B cell (primary cell): Measurements from ENCODE around the gene ELMO3. TPM values are rescaled to one million over a fixed set of nuclear protein-coding genes. Genes with fewer than 3 reads are reported as not detected.

Experiments used
- ATAC-seq: fragments of 200-7000 bp; cut with Tn5 transposase; one replicate; pipeline ENCODE4 v1.10.0; 2021; ENCODE audit warnings: low read depth, mild to moderate bottlenecking, moderate number of reproducible peaks, moderate library complexity
- CTCF ChIA-PET: fragments of 350-600 bp; sonication (Branson Sonifier 250); formaldehyde crosslinking; loops from one replicate; lab custom pipeline; 2021; ENCODE audit warnings: antibody characterized with exemption, inconsistent platforms; lab: Charles Lee
- POLR2A ChIA-PET: fragments of 350-600 bp; sonication (Branson Sonifier 250); formaldehyde crosslinking; loops from one replicate; lab custom pipeline; 2021; ENCODE audit warnings: antibody characterized with exemption; lab: Charles Lee
- DNase-seq: peaks from one replicate; pipeline ENCODE4 v3.0.0; 2013
- H2AFZ ChIP-seq: 2 replicates; pipeline ENCODE4 v1.6.1; 2012; ENCODE audit warnings: mild to moderate bottlenecking, low read depth, low read length; ENCODE audit not compliant: insufficient read depth, poor library complexity, severe bottlenecking
- H3K27ac ChIP-seq, 2 donors: 1 replicate in 1 of 2; 2 replicates in 1 of 2; pipeline ENCODE4 v1.5.1; 2012 to 2013; ENCODE audit warnings: low read length in 2 of 2, mild to moderate bottlenecking in 2 of 2, moderate library complexity in 1 of 2
- H3K27me3 ChIP-seq, 4 experiments: fragments of 200-600 bp in 1 of 4; sonication (generic) in 1 of 4; replicated peaks in 1 of 4; 1 replicate in 2 of 4; 2 replicates in 2 of 4; pipeline versions ENCODE4 v1.6.1 to v1.7.0; 2013 to 2016; ENCODE audit warnings: low read length in 3 of 4, mild to moderate bottlenecking in 2 of 4, mixed read lengths in 1 of 4, moderate library complexity in 1 of 4; ENCODE audit not compliant: insufficient read depth in 4 of 4, control insufficient read depth in 3 of 4; ENCODE audit errors: control extremely low read depth in 1 of 4
- H3K36me3 ChIP-seq, 2 experiments: replicated peaks in 1 of 2; 1 replicate in 1 of 2; 2 replicates in 1 of 2; pipeline versions ENCODE4 v1.6.1 to v1.7.1; 2013; ENCODE audit warnings: low read length in 1 of 2; ENCODE audit not compliant: insufficient read depth in 2 of 2, control insufficient read depth in 1 of 2; ENCODE audit errors: control extremely low read depth in 1 of 2, extremely low read depth in 1 of 2
- H3K4me1 ChIP-seq, 2 donors: fragments of 200-600 bp in 1 of 2; sonication (generic) in 1 of 2; 1 replicate in 1 of 2; 2 replicates in 1 of 2; pipeline versions ENCODE4 v1.5.1 to v1.6.1; 2013 to 2017; ENCODE audit warnings: low read length in 2 of 2; ENCODE audit not compliant: control insufficient read depth in 2 of 2, insufficient read depth in 2 of 2
- H3K4me2 ChIP-seq: replicated peaks from 2 replicates; pipeline ENCODE3; 2012; ENCODE audit warnings: mild to moderate bottlenecking, low read depth, low read length; ENCODE audit not compliant: poor library complexity, severe bottlenecking
- H3K4me3 ChIP-seq, 5 experiments: fragments of 200-600 bp in 1 of 5; sonication (generic) in 1 of 5; 1 replicate in 3 of 5; 2 replicates in 2 of 5; pipeline versions ENCODE4 v1.5.1 to v1.7.0; 2011 to 2016; ENCODE audit warnings: low read length in 4 of 5, mild to moderate bottlenecking in 4 of 5, low read depth in 2 of 5, control low read depth in 1 of 5, moderate library complexity in 1 of 5; ENCODE audit not compliant: insufficient read depth in 1 of 5; ENCODE audit errors: control extremely low read depth in 1 of 5, extremely low read depth in 1 of 5
- H3K79me2 ChIP-seq: fragments of 200-600 bp; sonication (generic); one replicate; pipeline ENCODE4 v1.6.0; 2016; ENCODE audit warnings: low read length; ENCODE audit not compliant: control insufficient read depth, insufficient read depth
- H3K9ac ChIP-seq: fragments of 200-600 bp; sonication (generic); 2 replicates; pipeline ENCODE4 v1.6.1; 2017; ENCODE audit warnings: mild to moderate bottlenecking, low read length, moderate library complexity
- H3K9me3 ChIP-seq, 3 donors: one replicate each; pipeline versions ENCODE4 v1.6.1 to v1.7.1; 2013; ENCODE audit warnings: low read length in 2 of 3; ENCODE audit not compliant: control insufficient read depth in 2 of 3, insufficient read depth in 1 of 3; ENCODE audit errors: control extremely low read depth in 1 of 3
- H4K20me1 ChIP-seq: 2 replicates; pipeline ENCODE4 v1.6.0; 2012; ENCODE audit warnings: mild to moderate bottlenecking, low read length; ENCODE audit not compliant: insufficient read depth, control insufficient read depth, poor library complexity, severe bottlenecking
- H3K27ac Mint-ChIP-seq: one replicate; pipeline ENCODE4 v1.8.0; 2021; ENCODE audit warnings: mixed read lengths
- H3K27me3 Mint-ChIP-seq: one replicate; pipeline ENCODE4 v1.8.0; 2021; ENCODE audit warnings: mixed read lengths
- H3K4me1 Mint-ChIP-seq: one replicate; pipeline ENCODE4 v1.8.0; 2021; ENCODE audit warnings: mixed read lengths
- H3K4me3 Mint-ChIP-seq: one replicate; pipeline ENCODE4 v1.8.0; 2021; ENCODE audit warnings: mixed read lengths
- H3K9me3 Mint-ChIP-seq: one replicate; pipeline ENCODE4 v1.8.0; 2022; ENCODE audit warnings: mixed read lengths; ENCODE audit not compliant: insufficient read depth
- CTCF ChIP-seq: fragments of 200-600 bp; IDR thresholded peaks from one replicate; pipeline ENCODE4 v1.8.0; 2022; ENCODE audit warnings: antibody characterized with exemption, mild to moderate bottlenecking
- EZH2 ChIP-seq: IDR thresholded peaks from 2 replicates; pipeline ENCODE4 v1.6.1; 2012; ENCODE audit warnings: borderline replicate concordance, low read depth, mild to moderate bottlenecking, moderate library complexity, low read length; ENCODE audit not compliant: insufficient read depth, poor library complexity, severe bottlenecking
- WGBS: methylation state at CpG from one replicate; pipeline ENCODE4 v1.1.5; 2013; ENCODE audit warnings: missing lambda C conversion rate; ENCODE audit not compliant: insufficient coverage; 5-methylcytosine and 5-hydroxymethylcytosine counted together
- intact Hi-C: fragments of 100-400 bp; cut with micrococcal nuclease; formaldehyde crosslinking; loops from one replicate; pipeline ENCODE4 v1.10.0; 2022
- polyA plus RNA-seq: library from polyadenylated mRNA; depleted of rRNA; stranded (reverse); fragments of >200 nt; gene quantifications from 2 replicates; pipeline ENCODE4 v1.2.3, GENCODE V29; 2012
- total RNA-seq, 2 donors: library from RNA; stranded (reverse); fragments of 120-200 nt in 1 of 2; gene quantifications; 1 replicate in 1 of 2; 2 replicates in 1 of 2; pipeline versions ENCODE4 v1.2.3 to v1.2.4, GENCODE V29; 2013 to 2022

Gene ELMO3
- total and polyA plus RNA-seq, 2 donors (not counting 1 experiment from before 2014, with no cell fraction given): 9.1 to 9.6 TPM

- H3K27ac Mint-ChIP-seq: peak overlapping the region; percentile 97
- H3K9me3 Mint-ChIP-seq: no peaks in the 10 kb centered on the region
- peak overlapping the region; percentile 97 to 99 for H3K27ac ChIP-seq
- H3K27me3 ChIP-seq: peaks cover 0 to 33% (median 15%) of the 10 kb centered on the region in 4 experiments
- DNase-seq (peak; percentile 15), ATAC-seq (no peak)
- peaks cover 16% of the 10 kb centered on the region for H3K27me3 Mint-ChIP-seq
- H3K4me3 ChIP-seq: peak overlapping the region in 1 of 5 experiments; percentile 96
- H4K20me1 ChIP-seq: peaks cover 58% of the 10 kb centered on the region
- H3K4me1 Mint-ChIP-seq: peaks cover 55% of the 10 kb centered on the region
- no peak overlapping the region for H3K9ac ChIP-seq
- H3K36me3 ChIP-seq: no peaks in the 10 kb centered on the region
- intact Hi-C loops: no loop called here
- H2AFZ ChIP-seq: no peak overlapping the region
- CTCF ChIA-PET: interaction anchor here (0.9 to 2.3 kb wide), 11 partner anchors 9 to 202 kb away, joined by 3 to 15 read pairs (median 6); partner anchors contain the start of gene NOL3
- peaks cover 43 to 63% of the 10 kb centered on the region in 2 donors for H3K4me1 ChIP-seq
- WGBS: 87% methylated on average over 3 of the region's 7 CpGs
- H3K4me2 ChIP-seq: peak overlapping the region; percentile 99
- H3K79me2 ChIP-seq: no peaks in the 10 kb centered on the region
- H3K4me3 Mint-ChIP-seq: peak overlapping the region; percentile 92
- no peak for TF ChIP-seq CTCF
- no peak for TF ChIP-seq EZH2
- POLR2A ChIA-PET: interaction anchor here (0.7 to 1.1 kb wide), 4 partner anchors 7 to 130 kb away, joined by 3 to 5 read pairs (median 3); partner anchors contain the start of genes B3GNT9 and CBFB
- peaks cover 0 to 22% (median 0%) of the 10 kb centered on the region in 3 donors for H3K9me3 ChIP-seq
These were observed 40.9 kb upstream of the ELMO3 start for GRCh38 chr16:67157892-67158635.
